ENCODE data around the gene SKIC2. TPM values are rescaled to one million over a fixed set of nuclear protein-coding genes. Genes with fewer than 3 reads are reported as not detected.

Gene SKIC2
- total and polyA plus RNA-seq, 2 of the 8 experiments (the other 6 are each of a cell fraction or from before 2014, with no cell fraction given), result 42.1 to 59.7 TPM

DNA sequence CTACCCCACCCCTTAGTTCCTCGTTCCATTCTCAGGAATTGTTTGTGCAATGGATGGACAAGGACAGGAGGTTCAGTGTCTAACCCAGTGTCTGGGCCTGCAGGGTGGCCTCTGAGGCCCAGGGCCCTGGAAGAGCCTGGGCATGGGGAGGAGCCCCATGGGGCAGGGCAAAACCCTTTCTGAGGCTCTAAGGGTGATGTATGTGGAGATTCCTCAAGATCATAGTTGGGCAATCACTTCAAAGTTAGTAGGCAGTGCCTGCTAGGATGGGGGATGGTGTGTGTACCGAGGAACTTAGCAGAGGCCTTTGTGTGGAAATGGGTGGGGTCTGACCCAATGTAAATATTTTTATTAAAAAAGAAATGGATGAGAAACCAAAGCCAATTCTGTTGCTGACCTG, 38.2 kb upstream of the SKIC2 start:
- WGBS, 2 experiments (ENCODE audit: extremely low coverage in 1 of 2, insufficient coverage in 1 of 2, insufficient read length in 1 of 2, insufficient replicate concordance in 2 of 2, low coverage in 1 of 2, low lambda C conversion rate in 2 of 2, missing lambda C conversion rate in 1 of 2), result 78% methylated on average over 2 of the region's 2 CpGs; no CpG with 5 or more reads in 1 of the 2 experiments
- H3K9ac ChIP-seq (replicated peaks in 1 of 4; ENCODE audit: extremely low read depth in 1 of 4, low read depth in 3 of 4, low read length in 3 of 4), result no peak overlapping the region
- H3K4me1 ChIP-seq (replicated peaks in 1 of 4; ENCODE audit: control insufficient read depth in 3 of 4, insufficient read depth in 4 of 4, low read length in 3 of 4), result no peaks in the 10 kb centered on the region
- H2AK5ac ChIP-seq (ENCODE audit: low read depth, low read length), result no peak overlapping the region
- H2AFZ ChIP-seq (ENCODE audit: low read length), result no peak overlapping the region
- no peak overlapping the region for H3K4me2 ChIP-seq (ENCODE audit: insufficient read depth in 1 of 2, low read depth in 2 of 2, low read length in 2 of 2)
- no peak overlapping the region for H4K91ac ChIP-seq (replicated peaks; ENCODE audit: insufficient read length, low read length)
- no peaks in the 10 kb centered on the region for H3K36me3 ChIP-seq (ENCODE audit: control insufficient read depth in 2 of 4, insufficient read depth in 4 of 4, low read length in 3 of 4)
- H3K79me2 ChIP-seq (ENCODE audit: control insufficient read depth in 1 of 2, insufficient read depth in 2 of 2, low read length in 2 of 2), result no peaks in the 10 kb centered on the region
- DNase-seq (ENCODE audit: low read depth in 1 of 2, low spot score in 2 of 2) (no peak), FAIRE-seq (no peak)
- H4K20me1 ChIP-seq (replicated peaks in 1 of 2; ENCODE audit: control insufficient read depth in 1 of 2, insufficient read depth in 2 of 2, low read length in 2 of 2), result no peaks in the 10 kb centered on the region
- H4K8ac ChIP-seq (ENCODE audit: extremely low read depth, insufficient read depth, low read length), result no peak overlapping the region
- H3K18ac ChIP-seq (ENCODE audit: extremely low read depth, low read length), result no peak overlapping the region
- no peak overlapping the region for H3K4ac ChIP-seq (replicated peaks; ENCODE audit: insufficient read length, low read depth, low read length)
- POLR2A ChIA-PET (ENCODE audit: partially characterized antibody), result interaction anchor here (0.9 to 2.7 kb wide), 6 partner anchors 14 to 27 kb away, joined by 3 to 12 read pairs (median 4); partner anchors contain the start of genes EHMT2 and ZBTB12
- H3K56ac ChIP-seq (replicated peaks; ENCODE audit: insufficient read length, low read depth, low read length), result no peak overlapping the region
- H3K23me2 ChIP-seq (ENCODE audit: low read depth, low read length), result no peaks in the 10 kb centered on the region
- H3K4me3 ChIP-seq (ENCODE audit: extremely low read depth in 1 of 4, insufficient read depth in 2 of 4, low read depth in 3 of 4, low read length in 4 of 4), result no peak overlapping the region
- no peak overlapping the region for H2BK12ac ChIP-seq (ENCODE audit: low read depth, low read length)
- H3K79me1 ChIP-seq (ENCODE audit: low read depth, low read length), result no peaks in the 10 kb centered on the region
- H3K27ac ChIP-seq (ENCODE audit: low read depth, low read length), result no peak overlapping the region
- no peak overlapping the region for H2BK15ac ChIP-seq (ENCODE audit: low read length)
- H2BK5ac ChIP-seq (ENCODE audit: low read depth, low read length), result no peak overlapping the region
- no peak overlapping the region for H3K23ac ChIP-seq (ENCODE audit: insufficient read length)
- no peak overlapping the region for H2BK20ac ChIP-seq (ENCODE audit: low read length)
- no peaks in the 10 kb centered on the region for H3K9me3 ChIP-seq (ENCODE audit: insufficient read depth in 2 of 2, low read depth in 1 of 2, low read length in 1 of 2)
- H4K5ac ChIP-seq (ENCODE audit: insufficient read length, low read depth, low read length), result no peak overlapping the region
- H3K27me3 ChIP-seq (replicated peaks in 1 of 4; ENCODE audit: control insufficient read depth in 3 of 4, extremely low read depth in 1 of 4, insufficient read depth in 3 of 4, low read length in 3 of 4), result no peaks in the 10 kb centered on the region
- CTCF ChIA-PET (ENCODE audit: partially characterized antibody), result interaction anchor here (0.8 to 6.4 kb wide), 6 partner anchors 9 to 176 kb away, joined by 3 to 43 read pairs (median 10); no protein-coding TSS in a partner anchor
- H2BK120ac ChIP-seq (replicated peaks; ENCODE audit: low read depth, low read length), result no peak overlapping the region
- TF ChIP-seq BRCA1 (IDR thresholded peaks at IDR 0.05; ENCODE audit: low read depth, low read length) (no peak), SIX5 (IDR thresholded peaks at IDR 0.05; ENCODE audit: low read depth, low read length) (no peak), CREB1 (IDR thresholded peaks at IDR 0.05) (no peak), JUN (IDR thresholded peaks at IDR 0.05; ENCODE audit: low read depth, low read length) (no peak)
- H3K14ac ChIP-seq (ENCODE audit: insufficient read length), result no peak overlapping the region
